Measurements from ENCODE around the gene GYS2.

GRCh38 chr12:21599143-21599999 lies 5.3 kb downstream of the GYS2 start:
- TF ChIP-seq POLR2A (IDR thresholded peaks at IDR 0.05; ENCODE audit: low read length) = no peak
- TF ChIP-seq GATA1 (IDR thresholded peaks at IDR 0.05; ENCODE audit: low read depth, low read length) = no peak
